Measurements from ENCODE around the gene ABCD4.
A peak's percentile ranks its signal among the peaks of the same experiment; 100 is the strongest.
"Not testable (repeated sequence)": the region's sequence is repeated elsewhere in the genome, so short reads cannot be mapped to it uniquely, and the experiment has no call there.

ABCD4 gene

DNA sequence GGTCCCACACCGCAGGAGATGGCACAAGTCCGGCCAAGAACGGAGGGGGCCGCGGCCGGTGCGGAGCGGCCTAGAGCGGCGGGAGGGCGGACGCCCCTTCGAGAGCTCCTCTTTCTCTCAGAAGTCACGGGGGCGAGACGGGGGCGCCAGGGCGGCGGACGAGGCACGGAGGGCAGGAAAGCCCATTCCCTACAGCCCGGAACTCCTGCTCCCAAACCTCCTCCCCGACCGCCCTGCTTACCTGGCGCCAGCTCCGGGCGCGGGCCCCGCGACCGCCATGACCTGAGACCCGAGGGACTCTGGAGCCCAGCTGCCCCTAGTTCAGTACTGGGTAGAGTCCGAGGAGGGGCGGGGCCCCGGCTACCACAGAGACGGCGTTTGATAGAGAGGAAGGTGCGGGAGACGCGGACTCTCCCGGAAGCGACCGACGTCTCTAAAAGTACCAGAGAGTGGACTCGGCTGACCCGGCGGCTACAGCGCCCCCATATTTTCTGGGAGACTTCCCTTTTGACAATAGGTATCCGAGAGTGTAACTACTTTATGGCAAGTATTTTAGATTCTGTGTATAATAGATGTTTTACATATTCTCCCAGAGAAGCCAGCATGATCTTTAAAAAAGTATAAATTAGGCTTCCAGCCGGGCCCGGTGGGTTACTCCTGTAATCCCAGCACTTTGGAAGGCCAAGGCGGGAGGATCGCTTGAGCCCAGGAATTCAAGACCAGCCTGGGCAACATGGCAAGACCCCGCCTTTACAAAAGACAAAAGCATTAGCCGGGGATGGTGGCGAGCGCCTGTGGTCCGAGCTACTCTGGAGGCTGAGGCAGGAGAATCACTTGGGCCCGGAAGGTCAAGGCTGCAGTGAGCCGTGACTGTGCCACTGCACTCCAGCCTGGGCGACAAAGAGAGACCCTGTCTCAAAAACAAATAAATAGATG, at the start of gene ABCD4:
TSS of gene ABCD4 (minus strand) at position 301 of the 936 bp plus-strand sequence. CDS start at position 279, 22 bp downstream.
- peak; percentile 92 to 93 for DNase-seq

DNA sequence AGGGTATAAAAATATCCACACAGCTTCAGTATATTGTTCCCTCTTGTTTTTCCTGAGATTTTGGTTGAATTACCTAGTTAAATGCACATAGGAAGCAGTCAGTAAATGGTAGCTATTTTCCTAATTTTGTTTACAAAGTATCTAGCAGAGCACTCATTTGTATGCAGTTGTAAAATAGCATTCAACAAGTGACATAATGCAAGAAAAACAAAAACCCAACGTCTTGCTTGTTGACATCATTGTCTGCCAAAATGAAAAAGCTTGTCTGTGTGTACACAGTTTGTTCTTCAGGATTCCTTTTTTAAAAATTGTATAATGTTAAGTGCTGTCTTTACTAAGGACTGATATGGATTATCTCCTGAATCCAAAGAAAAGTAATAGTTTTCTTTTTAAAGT, 48.2 kb upstream of the ABCD4 start:
- no peak for DNase-seq

DNA sequence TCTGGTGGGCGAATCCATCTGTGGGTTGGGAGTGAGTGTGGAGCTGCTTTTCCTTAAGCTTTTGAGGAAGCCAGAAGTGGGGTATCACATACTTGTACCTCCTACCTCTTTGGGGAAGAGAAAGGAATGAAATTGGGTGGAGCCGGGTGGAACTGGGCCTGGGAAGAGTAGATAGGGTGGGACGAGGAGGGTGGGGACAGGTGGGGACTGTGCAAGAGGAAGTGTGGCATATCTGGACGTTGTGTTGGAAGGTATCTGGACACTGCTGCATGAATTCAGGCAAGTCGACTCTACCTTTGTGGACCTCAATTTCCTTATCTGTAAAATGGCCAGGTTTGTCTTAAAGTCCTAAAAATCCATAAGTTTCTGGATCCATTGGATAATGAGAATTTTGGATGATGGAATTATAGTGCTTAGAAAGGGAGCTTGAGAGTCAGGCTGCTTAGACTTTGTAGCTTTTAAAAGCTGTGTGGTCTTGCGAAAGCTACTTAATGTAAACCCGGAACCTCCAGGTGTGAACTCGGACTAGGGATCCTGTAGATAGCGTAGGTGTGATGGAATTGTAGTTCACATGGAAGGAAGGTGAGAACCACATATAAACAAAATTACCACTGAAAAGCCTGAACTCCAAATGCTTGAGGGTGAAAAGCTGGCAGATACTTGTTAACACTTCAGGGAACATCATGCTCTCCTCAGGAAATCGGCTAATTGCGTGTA, 47.6 kb upstream of the ABCD4 start:
- no peak for DNase-seq

DNA sequence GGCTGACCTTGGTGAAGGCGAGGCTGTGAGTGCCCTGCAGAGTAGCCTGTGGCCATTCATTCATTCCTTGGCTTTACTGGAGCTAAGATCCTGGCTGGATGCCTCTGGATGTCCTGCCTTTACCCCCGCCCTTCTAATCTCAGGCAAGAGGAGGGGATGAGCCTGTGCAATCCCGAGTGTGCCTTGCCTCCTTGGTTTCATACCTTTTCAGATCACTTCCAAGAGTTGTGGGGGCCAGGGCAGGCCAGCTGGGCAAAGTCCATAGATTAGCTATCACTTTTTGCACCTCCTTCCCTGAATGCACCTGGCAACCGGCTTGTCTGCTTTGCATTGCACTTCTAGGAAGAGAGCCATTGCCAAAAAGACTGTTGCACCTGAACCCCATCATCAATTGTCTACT, 47.0 kb upstream of the ABCD4 start:
- DNase-seq = no peak

DNA sequence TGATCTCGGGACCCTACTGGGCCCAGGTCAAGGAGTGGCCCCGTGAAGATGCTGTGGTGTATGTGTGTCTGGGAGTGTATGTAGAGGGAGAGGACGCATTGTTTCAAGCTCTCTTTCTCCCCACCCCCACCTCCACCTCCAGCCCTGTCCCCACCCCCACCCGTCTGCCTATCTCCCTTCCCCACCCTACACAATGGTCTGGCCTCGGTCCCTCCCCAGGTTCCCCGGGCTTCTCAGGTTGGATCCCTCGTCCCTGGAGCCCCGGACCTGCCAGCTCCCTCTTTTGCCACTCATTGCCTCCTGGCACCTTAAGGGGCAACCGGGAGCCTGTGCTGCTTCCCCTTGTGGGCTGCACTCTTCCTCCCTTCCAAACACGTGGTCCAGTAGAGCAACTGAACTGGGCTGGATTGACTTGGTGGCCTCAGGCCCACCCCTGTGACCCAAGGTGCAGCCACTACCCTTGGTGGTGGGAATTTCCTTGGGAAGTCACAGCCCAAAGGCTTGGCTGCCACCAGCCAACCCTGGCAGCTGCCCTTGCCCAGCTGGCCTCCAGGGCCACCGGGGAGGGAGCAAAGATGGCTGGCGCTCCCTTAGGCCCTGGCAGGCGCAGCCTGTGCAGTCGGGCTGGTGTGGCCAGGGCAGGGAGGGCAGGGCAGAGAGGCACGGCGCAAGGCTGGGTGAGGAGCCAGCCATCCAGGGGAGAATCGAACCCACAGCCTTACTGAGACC, 46.2 kb upstream of the ABCD4 start:
- DNase-seq = no peak

DNA sequence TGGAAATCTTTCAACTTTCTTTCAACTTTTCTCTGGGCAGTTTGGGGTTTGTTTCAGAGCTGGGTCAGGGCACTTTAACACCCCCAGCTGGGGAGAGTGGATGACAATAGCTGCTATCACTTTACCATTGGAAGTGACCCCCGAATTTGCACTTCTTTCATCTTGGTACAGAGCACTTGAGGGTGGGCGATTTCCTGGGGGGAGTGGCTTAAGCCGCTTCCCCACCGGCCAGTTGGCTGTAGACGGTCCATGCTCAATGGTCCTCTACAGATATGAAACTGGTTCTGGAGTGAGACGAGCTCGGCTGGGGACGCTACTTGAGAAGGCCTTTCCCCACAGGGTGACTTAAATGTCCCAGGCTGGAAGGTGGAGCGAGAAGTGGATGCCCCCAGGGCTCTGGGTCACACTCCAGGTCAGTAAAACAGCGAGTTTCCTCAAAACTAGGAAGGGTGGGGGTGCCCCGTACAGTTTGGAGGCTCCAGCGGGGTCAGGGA, 45.6 kb upstream of the ABCD4 start, which contains the start of gene VRTN:
TSS of gene VRTN (plus strand) at position 231 of the 494 bp plus-strand sequence. CDS start 8,313 bp downstream, outside the sequence.
- DNase-seq = no peak

DNA sequence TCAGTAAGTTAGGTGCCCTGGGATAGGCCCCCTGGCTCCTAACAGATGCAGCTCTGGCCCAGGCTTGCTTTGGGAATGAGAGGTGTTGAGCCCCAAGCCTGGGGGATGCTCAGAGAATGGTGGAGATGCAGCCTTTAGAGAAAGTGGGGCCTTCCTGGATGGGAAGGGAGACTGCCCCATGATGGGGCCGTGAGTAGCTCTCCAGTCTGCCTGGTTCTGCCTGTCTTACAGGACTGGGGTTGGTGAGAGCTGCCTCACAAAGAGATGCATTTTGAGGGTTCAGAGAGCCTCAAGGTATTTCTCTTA, 45.0 kb upstream of the ABCD4 start:
- no peak for DNase-seq

DNA sequence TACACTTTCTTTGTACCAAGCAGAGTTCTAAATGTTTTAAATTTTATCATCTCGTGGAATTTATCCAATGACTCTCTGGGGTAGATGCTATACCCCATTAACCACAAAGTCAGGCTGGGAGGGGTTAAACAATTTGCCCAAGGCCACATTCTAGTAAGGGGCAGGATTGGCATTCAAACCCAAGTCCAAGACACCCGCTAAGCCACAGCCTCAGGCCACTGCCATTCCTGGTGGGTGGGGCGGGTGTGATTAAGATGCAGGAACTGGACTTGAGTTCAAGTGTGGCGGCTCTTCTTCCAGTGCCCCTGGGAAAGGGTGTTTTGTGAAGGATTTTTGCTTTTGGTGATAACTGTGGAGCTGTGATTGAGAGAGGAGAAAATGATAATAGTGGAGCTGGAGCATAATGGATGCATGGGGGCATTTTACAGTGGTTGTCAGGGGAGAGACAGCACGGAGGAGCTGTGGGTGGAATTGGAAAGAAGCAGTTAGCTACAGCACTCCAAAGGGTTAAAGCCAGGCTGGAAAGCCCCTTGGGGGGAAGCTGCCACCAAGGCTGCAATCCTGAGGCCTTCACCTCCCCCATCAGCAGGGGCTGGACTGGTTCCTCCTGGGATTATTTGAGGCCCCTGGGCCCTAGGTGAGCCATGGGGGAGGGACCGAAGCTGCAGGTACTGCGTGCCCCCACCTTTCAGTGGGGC, 44.5 kb upstream of the ABCD4 start:
- no peak for DNase-seq

DNA sequence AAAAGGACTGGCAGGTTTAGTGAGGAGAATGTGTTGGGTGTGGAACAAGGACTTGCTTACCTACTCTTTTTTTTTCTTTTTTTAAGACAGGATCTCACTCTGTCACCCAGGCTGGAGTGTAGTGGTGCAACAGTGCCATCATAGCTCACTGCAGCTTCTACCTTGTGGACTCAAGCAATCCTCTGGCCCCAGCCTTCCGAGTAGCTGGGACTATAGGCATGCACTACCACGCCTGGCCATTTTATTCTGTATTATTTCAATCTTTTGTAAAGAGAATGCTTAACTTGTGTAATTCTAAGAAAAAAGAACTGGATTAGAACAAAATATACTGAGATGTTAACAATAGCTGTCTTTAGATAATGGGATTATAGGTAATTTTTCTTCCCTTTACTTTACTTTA, 43.6 kb upstream of the ABCD4 start:
- no peak for DNase-seq

DNA sequence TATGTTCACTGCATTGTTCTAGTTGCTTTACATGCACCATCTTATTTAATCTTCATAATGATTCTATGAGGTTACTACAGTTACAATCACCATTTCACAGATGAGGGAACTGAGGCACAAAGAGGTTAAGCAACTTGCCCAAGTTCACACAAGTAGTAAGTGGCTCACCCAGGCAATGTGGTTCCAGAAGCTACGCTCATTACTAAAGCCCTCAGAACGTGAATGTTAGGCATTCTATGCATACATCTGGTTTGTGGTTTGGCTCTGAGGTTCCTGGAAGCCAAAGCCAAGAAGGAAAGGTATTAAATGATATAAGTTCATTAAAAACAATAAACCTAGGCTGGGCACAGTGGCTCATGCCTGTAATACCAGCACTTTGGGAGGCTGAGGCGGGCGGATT, 31.2 kb upstream of the ABCD4 start:
- no peak for DNase-seq

DNA sequence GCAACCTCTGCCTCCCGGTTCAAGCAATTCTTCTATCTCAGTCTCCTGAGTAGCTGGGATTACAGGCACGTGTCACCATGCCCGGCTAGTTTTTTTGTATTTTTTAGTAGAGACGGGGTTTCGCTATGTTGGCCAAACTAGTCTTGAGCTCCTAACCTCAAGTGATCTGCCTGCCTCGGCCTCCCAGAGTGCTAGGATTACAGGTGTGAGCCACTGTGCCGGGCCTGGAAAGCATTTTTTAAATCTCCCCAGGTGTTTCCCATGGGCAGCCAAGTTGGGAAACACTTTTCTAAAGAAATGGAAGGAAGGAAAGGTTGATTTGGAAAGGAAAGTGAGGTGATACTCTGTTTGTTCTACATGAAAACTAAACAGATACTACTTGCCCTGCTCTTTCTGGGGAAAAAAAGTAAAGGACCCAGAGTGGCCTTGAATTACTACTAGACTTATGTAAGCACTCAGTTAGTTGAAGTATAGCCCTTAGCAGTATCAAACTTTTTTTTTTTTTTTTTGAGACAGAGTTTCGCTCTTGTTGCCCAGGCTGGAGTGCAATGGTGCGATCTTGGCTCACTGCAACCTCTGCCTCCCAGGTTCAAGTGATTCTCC, 27.3 kb upstream of the ABCD4 start:
- DNase-seq = not testable (repeated sequence)

DNA sequence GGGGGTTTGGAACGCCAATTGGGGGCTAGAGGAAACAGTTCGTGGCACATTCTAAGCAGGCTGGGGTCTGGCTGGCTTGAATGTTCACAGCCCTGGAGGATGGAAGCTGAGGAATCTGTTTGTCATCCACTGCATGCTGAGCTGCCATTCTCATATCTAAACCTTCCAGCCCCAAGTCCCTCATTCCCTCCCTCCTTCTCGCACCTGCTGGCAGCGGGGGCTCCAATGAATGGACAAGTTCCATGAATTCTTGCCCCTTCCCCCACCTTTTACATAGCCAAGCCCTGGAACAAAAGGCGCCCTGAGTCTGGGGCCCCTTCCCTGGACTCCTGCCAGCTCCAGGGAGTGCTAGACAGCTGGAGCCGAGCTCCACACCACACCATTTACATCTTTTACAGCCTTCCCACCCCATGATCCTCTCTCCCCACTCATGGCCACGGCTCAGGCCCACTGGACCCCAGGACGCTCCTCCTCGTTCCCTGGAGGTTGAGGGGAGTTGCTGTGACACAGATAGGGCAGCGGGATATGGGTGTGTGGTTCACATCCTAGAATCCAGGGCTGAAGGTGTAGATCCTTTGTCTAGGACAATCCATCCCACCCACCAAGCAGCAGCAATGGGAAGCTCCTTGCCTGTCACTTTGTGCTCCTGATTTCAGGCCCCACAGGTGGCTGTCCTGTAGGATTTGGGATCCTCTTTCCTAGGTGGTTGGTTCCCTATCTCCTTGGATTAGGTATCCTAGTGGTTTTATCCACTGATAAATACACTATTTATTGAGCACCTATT, 23.8 kb upstream of the ABCD4 start:
- DNase-seq = no peak

DNA sequence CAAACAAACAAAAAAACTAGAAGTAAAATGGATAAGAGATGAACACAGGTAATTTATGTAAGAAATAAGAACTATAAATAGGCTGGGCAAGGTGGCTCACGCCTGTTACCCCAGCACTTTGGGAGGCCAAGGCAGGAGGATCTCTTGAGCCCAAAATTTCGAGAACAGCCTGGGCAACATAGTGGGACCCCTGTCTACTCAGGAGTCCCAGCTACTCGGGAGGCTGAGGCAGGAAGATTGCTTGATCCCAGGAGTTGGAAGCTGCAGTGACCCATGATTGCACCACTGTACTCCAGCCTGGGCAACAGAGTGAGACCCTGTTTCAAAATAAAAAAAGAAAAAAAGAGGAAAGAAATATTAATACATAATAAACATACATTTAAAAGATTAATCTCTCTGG, 22.7 kb upstream of the ABCD4 start:
- DNase-seq = no peak

DNA sequence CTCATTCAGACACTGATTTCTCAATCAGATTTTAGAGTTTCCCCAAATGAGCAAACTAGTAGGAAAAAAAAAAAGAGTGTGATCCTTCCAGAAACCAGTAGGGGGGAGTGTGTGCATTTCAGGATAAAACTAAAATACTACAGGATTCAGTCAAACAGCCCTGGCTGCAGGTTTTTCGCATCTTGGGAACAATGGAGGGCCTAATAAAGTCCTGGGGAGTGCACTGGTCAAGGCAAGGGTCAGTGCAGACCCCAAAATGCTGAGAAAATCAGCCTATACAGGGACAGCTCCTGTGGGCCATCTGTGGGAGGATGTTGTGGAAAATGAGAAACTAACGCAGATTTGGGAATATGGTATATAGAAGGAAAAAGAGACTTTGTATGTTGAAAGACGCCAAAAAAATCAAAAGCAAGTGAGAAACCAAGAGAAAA, 22.2 kb upstream of the ABCD4 start:
- DNase-seq = no peak

DNA sequence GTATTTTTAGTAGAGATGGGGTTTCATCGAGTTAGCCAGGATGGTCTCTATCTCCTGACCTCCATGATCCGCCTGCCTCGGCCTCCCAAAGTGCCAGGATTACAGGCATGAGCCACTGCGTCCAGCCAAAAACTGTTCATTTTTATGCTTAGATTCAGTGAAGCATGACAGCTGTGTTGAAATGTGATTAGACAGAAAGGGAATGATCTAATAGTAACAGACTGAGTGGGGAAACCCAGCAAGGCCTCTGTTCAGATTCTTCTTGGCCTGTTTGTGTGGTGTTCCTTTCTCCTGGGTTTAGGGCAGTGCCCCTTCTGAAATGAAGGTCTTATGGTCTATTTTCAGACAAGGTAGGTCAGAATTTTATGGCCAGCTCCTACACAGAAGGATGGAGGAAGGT, 11.8 kb upstream of the ABCD4 start:
- DNase-seq = no peak

DNA sequence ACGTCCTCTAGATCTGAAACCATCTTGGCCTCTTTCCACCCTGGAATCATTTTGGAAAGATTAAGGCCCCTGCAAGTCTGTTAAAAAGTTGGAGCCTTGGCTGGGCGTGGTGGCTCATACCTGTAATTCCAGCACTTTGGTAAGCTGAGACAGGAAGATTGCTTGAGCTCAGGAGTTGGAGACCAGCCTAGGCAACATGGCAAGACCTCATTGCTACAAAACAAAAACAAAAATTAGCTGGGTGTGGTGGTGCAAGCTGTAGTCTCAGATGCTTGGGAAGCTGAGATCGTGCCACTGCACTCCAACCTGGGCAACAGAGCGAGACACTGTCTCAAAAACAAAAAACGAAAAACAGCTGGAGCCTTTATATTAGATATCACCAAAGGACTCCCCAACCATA, 10.9 kb upstream of the ABCD4 start:
- DNase-seq = no peak

DNA sequence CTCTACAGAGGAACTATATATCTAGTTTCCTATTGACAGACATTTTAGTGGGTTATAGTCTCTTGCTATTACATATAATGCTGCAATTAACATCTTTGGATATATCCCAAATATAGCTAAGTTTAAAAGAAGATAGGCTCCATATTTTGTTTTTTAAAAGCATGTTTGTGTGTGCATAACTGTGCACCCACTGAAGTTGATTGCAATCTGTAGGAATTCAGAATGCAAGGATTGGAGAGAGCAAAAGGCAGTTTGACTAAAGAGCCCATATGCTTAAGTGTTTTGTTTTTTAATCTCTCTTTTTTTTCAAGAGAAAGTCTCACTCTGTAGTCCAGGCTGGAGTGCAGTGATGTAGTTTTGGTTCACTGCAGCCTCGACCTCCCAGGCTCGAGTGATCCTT, 9.4 kb upstream of the ABCD4 start:
- no peak for DNase-seq

DNA sequence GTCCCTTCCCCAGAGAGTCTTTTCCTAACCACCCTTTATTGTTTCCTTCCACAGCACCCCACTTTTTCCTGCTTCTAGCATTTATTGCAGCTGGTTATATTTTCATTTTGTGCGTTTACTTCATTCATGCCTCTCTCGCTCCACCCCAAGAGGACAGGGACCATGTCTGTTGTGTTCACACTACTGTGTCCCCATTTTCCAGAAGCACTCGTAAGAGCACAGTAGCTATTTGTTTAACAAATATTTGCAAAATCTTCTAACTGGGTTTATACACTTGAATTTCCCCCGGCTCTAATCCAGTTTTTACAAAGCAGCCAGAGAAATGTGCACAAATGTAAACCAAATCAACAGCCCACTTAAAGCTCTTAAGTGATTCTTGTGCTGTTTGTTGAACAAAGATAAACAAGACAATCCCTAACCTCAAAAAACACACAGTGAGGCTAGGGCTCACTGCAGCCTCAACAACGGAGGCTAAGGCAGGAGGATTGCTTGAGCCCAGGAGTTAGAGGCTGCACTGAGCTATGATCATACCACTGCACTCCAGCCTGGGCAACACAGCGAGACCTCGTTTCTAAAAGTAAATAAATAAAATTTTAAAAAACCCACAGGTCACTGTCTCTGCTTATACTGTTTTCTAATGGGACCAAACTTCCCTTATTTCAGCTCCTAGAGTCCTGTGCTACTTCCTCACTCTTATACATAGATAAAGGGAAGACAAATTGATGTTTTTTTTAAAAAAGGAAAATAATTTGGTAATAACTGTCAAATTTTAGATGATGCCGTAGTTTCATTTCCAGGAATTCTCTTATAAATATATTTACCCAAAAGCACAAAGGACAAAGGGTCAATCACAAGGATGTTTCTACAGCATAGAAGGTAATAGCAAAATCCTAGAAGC, 6.6 kb upstream of the ABCD4 start:
- no peak for DNase-seq

DNA sequence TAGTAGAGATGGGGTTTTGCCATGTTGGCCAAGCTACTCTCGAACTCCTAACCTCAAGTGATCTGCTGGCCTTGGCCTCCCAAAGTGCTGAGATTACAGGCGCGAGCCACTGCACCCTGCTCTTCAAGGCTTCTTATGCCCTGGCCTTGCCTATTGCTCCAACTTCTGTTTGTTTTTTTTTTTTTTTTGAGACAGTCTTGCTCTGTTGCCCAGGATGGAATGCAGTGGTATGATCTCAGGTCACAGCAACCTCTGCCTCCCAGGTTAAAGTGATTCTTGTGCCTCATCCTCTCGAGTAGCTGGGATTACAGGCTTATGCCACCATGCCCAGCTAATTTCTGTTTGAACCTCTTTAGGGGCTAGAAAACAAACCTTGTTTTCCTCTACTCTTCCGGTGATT, 6.0 kb upstream of the ABCD4 start:
- DNase-seq = no peak

DNA sequence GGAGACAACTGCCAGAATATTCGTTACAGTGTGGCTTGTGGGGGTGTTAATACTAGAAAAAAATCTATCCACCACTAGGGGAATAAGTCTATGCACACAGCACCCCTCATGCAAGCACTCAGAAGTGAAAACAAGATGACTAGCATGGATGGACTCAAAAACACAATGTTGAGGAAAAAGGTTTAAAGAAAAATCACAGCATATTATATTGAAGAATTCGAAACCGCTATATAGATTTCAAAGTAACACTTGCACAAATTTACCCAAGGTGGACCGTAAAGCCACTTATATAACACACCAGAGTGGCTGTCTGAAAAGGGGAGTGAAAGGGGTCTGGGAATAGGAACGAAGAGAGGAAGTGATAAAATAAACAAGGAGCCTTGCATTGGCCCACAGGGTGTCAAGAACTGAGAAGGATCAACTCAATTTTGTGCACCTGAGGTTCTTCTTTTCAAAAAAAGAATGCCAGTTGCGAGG, 544 bp downstream of the ABCD4 start:
- no peak for DNase-seq

Measured in activated T-cell treated with anti-CD3 and anti-CD28 coated beads, Interleukin-2, amount 50 U/mL, for 48 hours (primary cell).